Activated B cell treated with CpG ODN at 0.5 μM for 24 hours (primary cell): Measurements from ENCODE around the gene ZEB2. TPM values are rescaled to one million over a fixed set of nuclear protein-coding genes. Genes with fewer than 3 reads are reported as not detected.

Source experiments
- ATAC-seq: fragments of 200-7000 bp; cut with Tn5 transposase; one replicate; pipeline ENCODE4 v1.10.0; 2021; ENCODE audit warnings: low read depth, mild to moderate bottlenecking, moderate library complexity
- CTCF ChIA-PET: fragments of 350-600 bp; sonication (Branson Sonifier 250); formaldehyde crosslinking; loops from one replicate; lab custom pipeline; 2021; ENCODE audit warnings: antibody characterized with exemption; lab: Charles Lee
- POLR2A ChIA-PET: fragments of 350-600 bp; sonication (Branson Sonifier 250); formaldehyde crosslinking; loops from one replicate; lab custom pipeline; 2021; ENCODE audit warnings: antibody characterized with exemption; lab: Charles Lee
- DNase-seq: peaks from one replicate; pipeline ENCODE4 v3.0.0; 2022
- H3K27ac Mint-ChIP-seq: one replicate; pipeline ENCODE4 v1.8.0; 2020; ENCODE audit warnings: mixed read lengths
- H3K27me3 Mint-ChIP-seq: one replicate; pipeline ENCODE4 v1.8.0; 2021; ENCODE audit warnings: mixed read lengths
- H3K36me3 Mint-ChIP-seq: one replicate; pipeline ENCODE4 v1.8.0; 2021; ENCODE audit warnings: low read depth, mixed read lengths
- H3K4me1 Mint-ChIP-seq: one replicate; pipeline ENCODE4 v1.8.0; 2021; ENCODE audit warnings: mixed read lengths
- H3K4me3 Mint-ChIP-seq: one replicate; pipeline ENCODE4 v1.8.0; 2020; ENCODE audit warnings: mild to moderate bottlenecking, mixed read lengths
- H3K9me3 Mint-ChIP-seq: one replicate; pipeline ENCODE4 v1.8.0; 2020; ENCODE audit warnings: mixed read lengths
- intact Hi-C: fragments of 100-400 bp; cut with micrococcal nuclease; formaldehyde crosslinking; loops from one replicate; pipeline ENCODE4 v1.15.1; 2024
- total RNA-seq: library from RNA; stranded (reverse); gene quantifications from 2 replicates; pipeline ENCODE4 v1.2.3, GENCODE V29; 2022
- TF ChIP-seq, protein P1 (sequence below): fragments of 200-600 bp; IDR thresholded peaks from one replicate; pipeline ENCODE4 v1.8.0; 2022; ENCODE audit warnings: antibody characterized with exemption, mild to moderate bottlenecking

ZEB2 gene
- total RNA-seq, 1 donor from 2014 or later = 200 TPM

DNA sequence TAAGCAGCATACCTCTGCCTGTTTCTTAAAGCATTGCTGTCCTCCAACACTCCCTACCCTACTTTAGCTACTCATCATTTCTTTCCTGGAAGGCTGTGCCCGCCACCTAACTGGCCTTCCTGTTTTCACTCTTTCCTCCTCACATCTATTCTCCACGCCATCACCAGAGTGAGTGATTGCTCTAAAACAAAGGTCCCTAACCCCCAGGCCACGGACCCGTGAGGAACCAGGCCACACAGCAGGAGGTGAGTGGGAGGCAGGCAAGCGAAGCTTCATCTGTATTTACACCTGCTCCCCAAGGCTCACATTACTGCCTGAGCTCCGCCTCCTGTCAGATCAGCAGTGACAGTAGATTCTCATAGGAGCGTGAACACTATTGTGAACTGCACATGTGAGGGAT, 13.3 kb upstream of the ZEB2 start:
- intact Hi-C loops = no loop called here
- no peaks in the 10 kb centered on the region for H3K27me3 Mint-ChIP-seq
- H3K4me3 Mint-ChIP-seq = no peak overlapping the region
- ATAC-seq (no peak), DNase-seq (no peak)
- TF ChIP-seq, protein P1, sequence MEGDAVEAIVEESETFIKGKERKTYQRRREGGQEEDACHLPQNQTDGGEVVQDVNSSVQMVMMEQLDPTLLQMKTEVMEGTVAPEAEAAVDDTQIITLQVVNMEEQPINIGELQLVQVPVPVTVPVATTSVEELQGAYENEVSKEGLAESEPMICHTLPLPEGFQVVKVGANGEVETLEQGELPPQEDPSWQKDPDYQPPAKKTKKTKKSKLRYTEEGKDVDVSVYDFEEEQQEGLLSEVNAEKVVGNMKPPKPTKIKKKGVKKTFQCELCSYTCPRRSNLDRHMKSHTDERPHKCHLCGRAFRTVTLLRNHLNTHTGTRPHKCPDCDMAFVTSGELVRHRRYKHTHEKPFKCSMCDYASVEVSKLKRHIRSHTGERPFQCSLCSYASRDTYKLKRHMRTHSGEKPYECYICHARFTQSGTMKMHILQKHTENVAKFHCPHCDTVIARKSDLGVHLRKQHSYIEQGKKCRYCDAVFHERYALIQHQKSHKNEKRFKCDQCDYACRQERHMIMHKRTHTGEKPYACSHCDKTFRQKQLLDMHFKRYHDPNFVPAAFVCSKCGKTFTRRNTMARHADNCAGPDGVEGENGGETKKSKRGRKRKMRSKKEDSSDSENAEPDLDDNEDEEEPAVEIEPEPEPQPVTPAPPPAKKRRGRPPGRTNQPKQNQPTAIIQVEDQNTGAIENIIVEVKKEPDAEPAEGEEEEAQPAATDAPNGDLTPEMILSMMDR = no peak
- no peaks in the 10 kb centered on the region for H3K4me1 Mint-ChIP-seq
- no peaks in the 10 kb centered on the region for H3K36me3 Mint-ChIP-seq
- ChIA-PET POLR2A (interaction anchor here (0.6 kb wide), 1 partner anchor 91 kb away, joined by 3 read pairs; no protein-coding TSS in a partner anchor), CTCF (no interaction called here)
- no peaks in the 10 kb centered on the region for H3K9me3 Mint-ChIP-seq
- H3K27ac Mint-ChIP-seq = no peak overlapping the region

DNA sequence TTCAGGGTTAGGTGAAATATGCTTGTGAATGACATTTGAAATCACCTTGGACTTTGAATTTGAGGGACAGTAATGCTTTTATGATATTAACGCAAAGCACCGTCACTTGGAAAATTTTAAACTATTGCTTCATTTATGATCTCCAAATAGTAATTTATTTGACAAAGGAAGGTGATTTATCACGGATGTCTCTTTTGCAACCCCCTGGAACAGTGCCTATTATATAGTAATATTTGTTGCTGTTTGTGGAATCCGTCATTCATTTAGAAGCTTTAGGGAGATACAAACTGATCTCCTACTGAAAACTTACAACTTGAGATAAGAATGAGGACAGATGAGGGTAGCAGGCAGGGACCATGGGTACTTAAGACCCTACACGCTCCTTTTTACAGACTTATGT, 10.7 kb upstream of the ZEB2 start:
- Mint-ChIP-seq H3K9me3 (no peaks in the 10 kb centered on the region), H3K36me3 (no peaks in the 10 kb centered on the region), H3K27me3 (no peaks in the 10 kb centered on the region), H3K4me1 (no peaks in the 10 kb centered on the region), H3K27ac (no peak overlapping the region), H3K4me3 (no peak overlapping the region)
- intact Hi-C loops = no loop called here
- CTCF ChIA-PET = no interaction called here
- POLR2A ChIA-PET = no interaction called here
- TF ChIP-seq, protein P1 = no peak
- ATAC-seq = no peak
- no peak for DNase-seq

DNA sequence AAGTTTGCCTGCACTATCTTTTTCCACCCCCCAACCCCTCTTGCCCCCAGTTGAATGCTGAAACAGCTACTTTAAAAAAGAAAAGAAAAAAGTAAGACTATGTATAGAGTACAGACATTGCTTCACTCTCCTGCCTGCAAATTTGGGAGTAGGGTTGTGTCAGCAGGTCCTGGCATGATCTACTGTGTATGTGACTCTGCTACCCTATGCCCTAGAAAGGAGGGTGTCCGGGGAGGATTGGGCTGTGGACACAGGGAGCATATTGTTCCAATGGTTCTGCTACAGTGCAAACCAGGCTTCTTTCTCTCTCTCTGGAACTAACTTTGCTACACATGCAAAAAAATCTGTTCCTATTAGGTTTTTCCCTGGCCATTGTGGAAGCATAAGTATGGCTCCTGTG, 9.9 kb upstream of the ZEB2 start:
- no peaks in the 10 kb centered on the region for H3K36me3 Mint-ChIP-seq
- POLR2A ChIA-PET = no interaction called here
- no peak overlapping the region for H3K27ac Mint-ChIP-seq
- DNase-seq (no peak), ATAC-seq (no peak)
- H3K9me3 Mint-ChIP-seq = no peaks in the 10 kb centered on the region
- no peaks in the 10 kb centered on the region for H3K27me3 Mint-ChIP-seq
- intact Hi-C loops = no loop called here
- TF ChIP-seq, protein P1 = no peak
- H3K4me3 Mint-ChIP-seq = no peak overlapping the region
- peaks cover under 1% of the 10 kb centered on the region for H3K4me1 Mint-ChIP-seq
- CTCF ChIA-PET = no interaction called here

DNA sequence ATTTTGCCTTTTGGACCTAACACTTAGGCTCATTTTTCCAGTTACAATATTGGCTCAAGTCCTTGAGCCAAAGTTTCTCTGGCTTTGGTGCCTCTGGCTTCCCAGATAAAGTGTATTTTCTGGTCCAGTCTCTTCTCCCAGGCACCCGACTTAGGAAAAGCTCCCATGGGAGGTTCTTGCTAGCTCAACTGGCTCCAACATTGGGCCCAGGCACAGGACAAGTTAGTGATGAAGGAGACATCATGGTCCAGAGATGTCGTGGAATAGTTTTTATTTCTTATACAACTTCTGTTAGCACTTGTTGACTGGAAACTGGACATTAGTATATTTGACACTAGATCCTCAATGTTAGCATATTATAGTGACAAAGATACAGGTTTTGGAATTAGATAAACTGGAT, 8.2 kb upstream of the ZEB2 start:
- TF ChIP-seq, protein P1 = no peak
- Mint-ChIP-seq H3K27me3 (no peaks in the 10 kb centered on the region), H3K36me3 (no peaks in the 10 kb centered on the region), H3K4me1 (peaks cover 10% of the 10 kb centered on the region), H3K9me3 (no peaks in the 10 kb centered on the region), H3K27ac (no peak overlapping the region), H3K4me3 (no peak overlapping the region)
- ChIA-PET POLR2A (interaction anchor here (1.0 kb wide), 1 partner anchor 8 kb away, joined by 3 read pairs; the partner anchor contains the start of gene ZEB2), CTCF (no interaction called here)
- ATAC-seq = no peak
- DNase-seq = no peak
- intact Hi-C loops = no loop called here

DNA sequence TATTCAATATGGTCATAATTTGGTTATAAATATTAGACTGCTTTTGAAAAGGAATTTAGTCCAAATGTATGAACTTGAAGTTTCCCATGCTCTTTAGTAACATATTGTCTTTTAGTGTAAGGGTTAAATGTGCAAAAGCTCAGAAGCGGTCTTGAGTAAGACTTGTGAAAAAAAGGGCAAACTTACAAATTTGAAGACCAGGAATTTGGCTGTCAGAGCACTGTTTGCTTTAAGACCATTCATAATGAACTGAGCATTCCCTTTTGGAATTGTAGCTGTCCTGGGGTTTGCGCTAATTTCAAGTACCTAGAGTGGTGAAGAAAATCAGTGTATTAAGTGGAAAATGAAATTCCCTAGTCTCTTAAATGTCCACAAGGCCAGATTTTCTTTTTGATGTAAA, 6.9 kb upstream of the ZEB2 start:
- Mint-ChIP-seq H3K27ac (no peak overlapping the region), H3K4me1 (peaks cover 20% of the 10 kb centered on the region), H3K9me3 (no peaks in the 10 kb centered on the region), H3K27me3 (no peaks in the 10 kb centered on the region), H3K36me3 (no peaks in the 10 kb centered on the region), H3K4me3 (no peak overlapping the region)
- ChIA-PET POLR2A (interaction anchor here (1.5 kb wide), 1 partner anchor 9 kb away, joined by 7 read pairs; no protein-coding TSS in a partner anchor), CTCF (no interaction called here)
- ATAC-seq (no peak), DNase-seq (no peak)
- TF ChIP-seq, protein P1 = no peak
- intact Hi-C loops = no loop called here
